Measurements from ENCODE around the gene LBH. TPM values are rescaled to one million over a fixed set of nuclear protein-coding genes. Genes with fewer than 3 reads are reported as not detected.

Gene LBH
- total RNA-seq, result 25.0 TPM

DNA sequence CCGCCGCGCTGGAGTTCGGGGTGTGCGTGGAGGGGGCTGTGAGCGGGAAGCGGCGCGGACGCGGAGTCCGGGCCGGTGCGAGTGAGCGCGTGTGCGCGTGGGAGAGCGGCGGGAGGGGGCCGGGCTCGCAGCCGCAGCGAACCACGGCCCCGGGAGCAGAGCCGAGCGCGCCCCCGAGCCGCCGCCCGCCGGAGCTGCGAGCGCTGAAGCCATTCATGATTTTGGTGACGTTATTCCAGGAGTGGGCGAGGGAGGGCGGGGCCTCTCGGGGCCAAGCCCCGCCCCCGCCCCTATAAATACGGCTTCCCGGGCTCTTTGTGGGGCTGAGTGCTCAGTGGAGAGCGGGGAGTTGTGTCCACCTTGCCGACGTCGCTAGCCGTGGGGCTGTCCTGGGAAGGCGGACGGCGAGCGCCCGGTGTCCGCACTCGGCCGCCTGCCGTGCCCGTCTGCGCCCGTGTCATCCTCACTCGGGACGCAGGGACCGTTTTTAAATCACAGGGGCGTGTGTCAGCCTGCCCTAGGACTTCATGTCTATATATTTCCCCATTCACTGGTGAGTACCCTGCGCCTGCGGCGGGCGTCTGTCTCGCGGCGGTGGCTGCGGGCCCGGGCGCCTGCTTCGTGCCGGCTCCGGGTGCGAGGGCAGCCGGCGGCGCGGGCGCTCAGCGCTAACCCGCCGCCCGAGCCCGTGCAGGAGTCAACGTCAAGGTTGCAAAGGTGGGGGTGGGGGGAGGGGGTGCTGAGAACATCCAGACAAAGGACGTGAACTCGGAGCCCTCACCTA, at the start of gene LBH:
TSS of gene LBH (plus strand) at position 323 of the 784 bp plus-strand sequence. CDS start at position 528, 205 bp downstream.
- DNase-seq (ENCODE audit: low read depth in 2 of 3, low spot score in 2 of 3), result peak; percentile 86 to 97 (median 89)

DNA sequence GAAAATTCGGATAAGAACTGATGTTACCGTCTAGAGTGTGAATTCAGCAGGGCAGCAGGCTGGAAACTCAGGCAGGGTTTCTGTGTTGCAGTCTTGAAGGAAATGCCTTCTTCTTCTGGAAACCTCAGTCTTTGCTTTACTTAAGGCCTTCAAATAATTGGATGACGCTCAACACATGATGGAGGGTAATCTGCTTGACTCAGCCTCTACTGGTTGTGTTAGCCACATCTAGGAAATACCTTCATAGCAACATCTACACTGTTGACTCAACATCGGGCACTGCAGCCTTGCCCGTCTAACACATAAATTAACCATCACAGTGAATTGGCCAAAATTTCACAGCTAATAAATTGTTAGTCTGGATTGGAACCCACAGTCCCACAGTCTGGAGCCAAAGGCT, 47.3 kb upstream of the LBH start:
- no peak for DNase-seq (ENCODE audit: low read depth in 2 of 3, low spot score in 2 of 3)

DNA sequence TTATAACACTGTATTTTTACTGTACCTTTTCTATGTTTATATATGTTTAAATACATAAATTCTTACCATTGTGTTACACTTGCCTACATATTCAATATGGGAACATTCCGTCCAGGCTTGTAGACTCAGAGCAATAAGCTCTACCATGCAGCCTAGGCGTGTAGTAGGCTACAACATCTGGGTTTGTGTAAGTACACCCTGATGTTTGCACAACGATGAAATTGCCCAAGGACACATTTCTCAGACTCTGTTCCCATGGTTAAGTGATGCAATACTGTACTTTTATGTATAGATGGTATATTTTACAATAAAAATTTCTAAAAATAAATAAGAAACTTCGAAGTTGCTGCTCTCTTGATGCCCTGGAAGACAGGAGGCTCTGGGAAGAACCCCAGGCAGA, 46.2 kb upstream of the LBH start:
- no peak for DNase-seq (ENCODE audit: low read depth in 2 of 3, low spot score in 2 of 3)

DNA sequence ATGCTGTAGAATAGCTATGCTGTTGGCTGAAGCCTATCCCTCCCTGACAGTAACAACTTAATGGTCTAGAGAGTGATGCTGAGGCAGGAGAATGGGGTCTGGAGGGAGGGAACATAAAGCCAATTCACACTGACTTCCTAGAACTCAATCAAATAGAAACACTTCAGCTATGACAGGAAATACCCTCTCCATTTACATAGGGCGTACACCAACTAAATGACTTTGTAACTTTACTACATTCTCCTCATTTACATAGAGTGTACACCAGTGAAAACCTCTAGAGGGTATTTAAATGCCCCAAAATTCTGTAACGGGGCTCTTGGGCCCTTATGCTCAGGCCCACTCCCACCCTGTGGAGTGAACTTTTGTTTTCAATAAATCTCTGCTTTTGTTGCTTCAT, 43.0 kb upstream of the LBH start:
- DNase-seq (ENCODE audit: low read depth in 2 of 3, low spot score in 2 of 3), result no peak

DNA sequence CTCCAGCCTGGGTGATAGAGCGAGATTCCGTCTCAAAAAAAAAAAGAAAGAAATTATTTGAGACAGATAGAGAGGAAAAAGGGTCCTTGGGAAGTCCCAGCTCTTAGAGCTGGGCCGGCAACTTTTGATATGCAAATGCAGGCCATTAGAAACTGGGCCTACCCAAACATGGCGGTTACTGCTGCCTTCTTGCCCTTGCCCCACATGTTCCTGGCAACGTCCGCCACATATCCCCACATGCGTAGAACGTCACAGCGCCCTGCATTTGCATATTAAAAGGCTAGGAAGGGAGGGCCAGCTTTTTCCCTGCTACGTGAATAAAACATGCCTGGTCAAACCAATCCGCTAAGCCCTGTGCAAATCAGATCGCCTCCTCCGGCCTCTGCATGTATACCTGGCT, 40.7 kb upstream of the LBH start:
- no peak for DNase-seq (ENCODE audit: low read depth in 2 of 3, low spot score in 2 of 3)

DNA sequence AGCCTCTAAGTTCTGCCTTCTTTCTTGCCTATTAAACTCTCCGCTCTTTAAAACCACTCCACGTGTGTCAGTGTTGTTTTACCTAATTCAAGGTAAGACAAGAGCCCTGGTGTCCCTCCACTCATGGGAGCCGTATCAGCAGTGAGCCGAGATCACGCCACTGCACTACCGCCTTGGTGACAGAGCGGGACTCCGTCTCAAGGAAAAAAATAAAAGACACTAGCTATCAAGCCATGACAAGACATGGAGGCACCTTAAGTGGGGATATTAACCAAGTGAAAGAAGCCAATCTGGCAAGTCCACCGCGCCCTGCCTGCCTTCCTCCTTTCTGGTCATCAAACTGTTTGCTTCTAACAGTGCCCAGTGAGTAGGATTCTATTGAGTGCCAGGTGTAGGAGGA, 40.2 kb upstream of the LBH start:
- no peak for DNase-seq (ENCODE audit: low read depth in 2 of 3, low spot score in 2 of 3)

DNA sequence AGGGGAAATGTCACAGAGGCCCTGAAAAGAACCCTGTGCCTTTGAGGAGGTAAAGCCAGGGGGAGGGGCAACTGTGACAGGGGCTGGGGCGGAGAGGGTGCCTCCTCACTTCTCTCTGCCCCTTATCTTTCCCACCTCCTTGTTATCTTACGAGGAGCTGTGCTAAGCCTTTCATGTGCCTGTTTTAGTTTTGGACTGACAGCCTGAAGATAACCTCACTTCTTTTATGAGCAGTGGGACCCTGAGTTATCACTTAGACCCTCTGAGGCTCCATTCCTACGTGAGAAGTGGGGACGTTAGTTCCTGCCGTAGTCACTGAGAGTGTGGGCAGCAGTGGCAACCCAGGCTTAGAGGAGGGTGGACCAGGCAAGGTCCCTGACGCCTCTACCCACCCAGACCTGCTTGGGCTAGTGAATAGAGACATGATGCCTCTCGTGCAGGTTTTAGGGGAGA, 39.5 kb upstream of the LBH start:
- peak in 2 of 3 donors; percentile 23 to 26 for DNase-seq (ENCODE audit: low read depth in 2 of 3, low spot score in 2 of 3)

DNA sequence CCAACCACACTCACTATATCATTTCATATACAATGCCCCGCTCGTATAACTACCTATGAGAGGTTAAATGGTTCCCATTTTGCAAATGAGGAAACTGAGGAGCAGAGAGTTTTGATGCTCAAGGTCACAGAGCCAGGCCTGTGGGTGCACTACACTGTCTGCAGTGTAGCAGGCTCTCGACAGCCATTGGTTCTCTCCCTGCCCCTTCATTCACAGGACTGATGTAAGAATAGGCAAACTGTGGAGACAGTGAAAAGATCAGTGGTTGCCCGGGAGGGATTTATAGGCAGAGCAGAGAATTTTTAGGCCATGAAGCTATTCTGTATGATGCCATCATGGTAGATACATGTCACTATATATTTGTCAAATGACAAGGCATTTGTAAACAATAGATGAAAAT, 39.0 kb upstream of the LBH start:
- DNase-seq (ENCODE audit: low read depth in 2 of 3, low spot score in 2 of 3), result no peak

DNA sequence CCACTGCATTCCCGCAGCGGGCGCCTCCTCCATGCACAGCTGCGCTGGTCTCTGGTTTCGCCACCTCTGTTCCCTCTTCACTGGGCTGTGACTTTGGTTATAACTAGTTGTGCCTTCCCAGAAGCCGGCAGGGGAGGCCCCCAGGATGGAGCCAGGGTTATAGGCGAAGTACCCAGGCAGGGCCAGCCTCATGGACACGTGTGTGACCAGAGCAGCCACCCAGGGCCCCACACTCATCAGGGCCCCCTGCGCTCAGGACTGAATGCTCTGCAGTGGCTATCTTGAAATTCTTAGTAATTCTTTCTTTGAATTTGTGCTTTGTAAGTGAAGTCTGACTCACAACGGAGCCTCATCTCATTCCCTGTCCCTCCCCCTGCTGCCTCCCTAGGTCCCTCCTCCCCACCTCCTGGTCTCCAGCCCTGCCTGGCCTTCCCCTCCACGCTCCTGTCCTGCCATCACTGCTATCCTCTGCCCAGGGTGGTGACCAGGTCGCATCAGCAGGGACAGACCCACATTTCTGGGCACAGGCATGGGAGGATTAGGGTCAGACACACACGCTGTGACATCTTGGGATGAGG, 38.1 kb upstream of the LBH start:
- DNase-seq (ENCODE audit: low read depth in 2 of 3, low spot score in 2 of 3), result no peak

DNA sequence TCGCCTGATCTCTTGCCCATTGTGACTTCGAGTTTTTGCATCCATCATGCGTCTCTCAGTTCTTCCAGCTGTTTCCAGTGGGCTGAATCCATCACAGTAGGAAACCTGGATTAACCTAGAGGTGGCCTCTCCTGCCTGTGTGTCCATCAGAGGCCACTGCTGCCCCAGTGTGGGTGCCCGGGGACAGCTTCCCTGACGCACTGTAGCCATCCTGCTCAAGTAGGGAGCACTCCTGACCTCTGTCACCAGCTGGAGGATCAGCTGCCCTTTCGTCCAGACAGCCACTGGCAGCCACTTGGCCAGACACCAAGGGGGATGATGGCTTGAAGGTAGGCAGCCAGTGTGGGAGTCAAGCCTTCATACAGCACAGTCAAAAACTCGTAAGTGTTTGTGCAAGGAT, 36.9 kb upstream of the LBH start:
- no peak for DNase-seq (ENCODE audit: low read depth in 2 of 3, low spot score in 2 of 3)

DNA sequence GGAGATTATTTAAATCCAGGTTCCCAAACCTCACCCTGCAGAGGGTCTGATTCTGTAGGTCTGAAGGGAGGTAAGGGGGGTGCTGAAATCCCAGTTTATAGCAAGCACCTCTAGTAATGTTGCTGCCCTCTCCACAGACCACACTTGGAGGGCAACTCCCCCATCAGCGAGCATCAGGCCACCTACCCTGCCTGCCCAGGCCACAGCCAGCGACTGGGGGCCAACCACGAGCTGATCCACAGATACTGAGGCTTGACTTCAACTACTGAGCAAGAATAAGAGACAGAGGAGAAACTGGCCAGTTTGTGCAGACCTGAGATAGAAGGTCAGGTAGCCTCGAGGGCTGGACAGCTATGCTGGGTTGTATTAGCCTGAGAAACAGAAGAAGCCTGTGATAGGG, 36.3 kb upstream of the LBH start:
- DNase-seq (ENCODE audit: low read depth in 2 of 3, low spot score in 2 of 3), result no peak

DNA sequence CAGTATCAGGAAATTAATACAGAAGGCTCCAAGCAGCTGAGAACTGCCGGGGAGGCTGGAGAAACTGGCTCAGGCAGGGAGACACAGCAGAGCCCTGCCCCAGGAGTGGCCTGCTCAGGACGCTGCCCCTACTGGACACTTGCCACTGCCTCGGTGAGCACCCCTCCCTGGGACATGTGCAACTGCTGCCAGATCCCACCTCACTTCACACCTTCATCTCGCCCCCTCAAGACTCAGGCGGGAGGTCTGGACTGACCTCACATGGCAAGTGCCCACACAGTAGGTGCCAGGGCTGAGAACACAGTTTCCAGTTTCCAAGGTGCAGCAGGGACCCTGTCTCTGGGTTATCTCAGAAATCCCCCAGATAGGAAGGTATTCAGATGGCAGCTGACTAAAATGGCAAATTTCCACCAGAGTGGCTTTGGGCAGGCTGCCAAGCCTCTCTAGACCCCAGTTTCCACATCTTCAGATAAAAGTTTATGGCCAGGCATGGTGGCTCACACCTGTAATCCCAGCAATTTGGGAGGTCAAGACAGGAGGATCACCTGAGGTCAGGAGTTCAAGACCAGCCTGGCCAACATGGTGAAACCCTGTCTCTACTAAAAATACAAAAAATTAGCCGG, 33.7 kb upstream of the LBH start:
- DNase-seq (ENCODE audit: low read depth in 2 of 3, low spot score in 2 of 3), result no peak

DNA sequence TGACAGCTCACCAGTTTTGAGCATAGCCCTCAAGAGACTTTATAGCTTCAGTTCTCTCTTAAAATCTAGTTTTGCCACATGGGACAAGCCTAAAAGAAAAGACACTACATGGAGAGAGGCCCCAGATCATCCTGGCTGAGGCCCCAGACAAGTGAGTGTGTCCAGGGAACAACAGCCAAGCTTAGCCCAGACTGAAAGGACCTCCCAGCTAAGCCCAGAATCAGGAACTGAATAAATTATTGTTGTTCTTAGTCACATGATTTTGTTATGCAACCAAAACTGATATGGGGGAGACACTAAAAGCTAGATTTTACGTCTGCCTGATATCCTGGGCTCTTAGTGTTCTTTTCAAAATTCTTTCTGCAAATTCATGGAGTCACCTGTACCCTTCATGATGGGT, 29.3 kb upstream of the LBH start:
- DNase-seq (ENCODE audit: low read depth in 2 of 3, low spot score in 2 of 3), result peak in 1 of 3 donors; percentile 9

DNA sequence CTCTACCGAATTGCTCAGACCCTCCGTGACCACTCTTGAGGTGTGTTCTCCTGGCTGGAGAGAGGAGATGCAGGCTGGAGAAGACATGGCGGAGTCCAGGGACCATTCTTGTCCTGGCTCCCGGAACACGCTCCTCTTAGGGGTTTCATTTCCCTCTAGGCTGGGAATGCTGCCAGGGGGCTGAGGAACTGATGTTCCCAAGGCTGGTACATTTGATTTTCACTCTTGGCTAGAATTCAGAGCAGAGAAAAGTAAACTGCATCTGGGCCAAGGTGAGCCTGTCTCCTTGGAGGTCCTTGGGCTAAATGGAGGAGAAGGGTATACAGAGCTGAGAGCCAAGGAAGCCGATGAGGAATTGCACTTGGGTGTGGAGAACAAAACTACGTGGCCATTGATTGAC, 28.2 kb upstream of the LBH start:
- DNase-seq (ENCODE audit: low read depth in 2 of 3, low spot score in 2 of 3), result no peak

DNA sequence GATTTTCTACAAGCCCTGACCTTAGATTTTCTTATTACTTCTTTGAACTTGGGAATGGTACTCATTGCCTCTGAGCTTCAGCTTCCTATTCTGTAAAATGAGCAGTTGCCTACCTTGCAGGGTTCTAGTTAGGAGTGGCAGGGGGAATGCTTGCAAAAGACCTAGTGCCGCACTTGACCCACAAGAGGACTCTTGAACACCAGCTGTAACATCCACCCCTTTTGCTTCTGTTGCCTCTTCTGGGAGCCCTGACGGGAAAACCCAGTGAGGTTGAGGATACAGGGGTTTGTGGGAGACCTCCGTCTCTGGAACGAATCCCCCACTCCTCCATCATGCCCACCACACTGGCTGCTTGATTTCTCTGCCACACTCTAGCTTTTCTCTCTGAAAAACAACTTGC, 27.1 kb upstream of the LBH start:
- no peak for DNase-seq (ENCODE audit: low read depth in 2 of 3, low spot score in 2 of 3)

DNA sequence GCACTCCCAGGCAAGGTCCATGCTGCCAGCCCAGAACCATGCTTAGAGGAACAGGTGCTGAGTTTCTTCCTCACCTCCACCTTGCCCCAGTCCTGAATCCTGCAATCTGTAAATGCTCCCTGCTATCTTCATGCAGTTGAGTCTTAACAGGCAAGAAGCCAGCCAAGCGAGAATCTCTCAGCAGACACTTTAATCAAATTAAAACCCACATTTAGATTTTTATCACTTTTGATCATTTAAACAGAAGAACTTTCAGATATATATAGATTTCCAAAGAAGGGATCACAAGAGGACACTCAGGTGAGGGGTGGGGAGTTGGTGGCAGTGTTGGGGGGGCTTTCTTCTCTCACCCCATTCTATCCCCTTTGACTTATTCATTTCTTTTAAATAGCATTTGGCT, 25.9 kb upstream of the LBH start:
- no peak for DNase-seq (ENCODE audit: low read depth in 2 of 3, low spot score in 2 of 3)

DNA sequence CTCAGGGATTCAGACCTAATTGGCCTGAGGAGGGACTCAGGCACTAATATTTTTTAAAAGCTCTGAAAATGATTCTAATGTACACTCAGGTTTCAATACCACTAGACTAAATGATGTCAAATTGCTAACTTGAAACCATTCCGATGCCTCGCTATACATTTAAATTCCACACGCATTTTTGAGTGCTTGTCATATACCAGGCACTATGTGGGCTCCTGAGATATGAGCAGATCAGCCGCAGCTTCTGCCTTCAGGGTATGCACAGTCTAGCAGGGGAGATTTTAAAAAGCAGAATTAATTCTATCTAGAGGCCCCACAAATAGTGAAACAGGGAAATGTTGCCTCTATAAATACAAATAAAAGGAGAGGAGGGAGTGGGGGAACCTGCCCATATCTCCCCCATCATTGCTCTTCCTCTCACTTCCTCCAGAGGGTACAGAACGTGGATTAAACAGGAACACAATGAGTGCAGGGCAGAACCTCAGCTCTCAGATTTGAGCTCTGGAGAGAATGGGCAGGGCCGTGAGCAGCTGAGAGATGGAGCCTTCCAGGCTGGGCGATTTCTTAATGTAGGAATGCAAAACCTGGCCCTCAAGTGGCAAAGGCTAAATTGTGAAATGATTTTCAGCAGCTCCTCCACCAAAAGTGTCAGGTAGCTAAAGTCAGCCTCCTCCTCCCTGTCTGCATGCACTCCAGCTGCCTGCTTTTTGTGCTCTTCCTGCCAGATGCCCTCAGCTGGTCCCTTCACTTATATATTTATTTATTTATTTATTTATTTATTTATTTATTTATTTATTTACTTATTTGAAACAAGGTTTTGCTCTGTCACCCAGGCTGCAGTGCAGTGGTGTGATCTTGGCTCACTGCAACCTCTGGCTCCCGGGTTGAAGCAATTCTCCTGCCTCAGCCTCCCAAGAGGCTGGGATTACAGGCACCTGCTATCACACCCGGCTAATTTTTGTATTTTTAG, 24.6 kb upstream of the LBH start:
- DNase-seq (ENCODE audit: low read depth in 2 of 3, low spot score in 2 of 3), result peak in 1 of 3 donors; percentile 27

DNA sequence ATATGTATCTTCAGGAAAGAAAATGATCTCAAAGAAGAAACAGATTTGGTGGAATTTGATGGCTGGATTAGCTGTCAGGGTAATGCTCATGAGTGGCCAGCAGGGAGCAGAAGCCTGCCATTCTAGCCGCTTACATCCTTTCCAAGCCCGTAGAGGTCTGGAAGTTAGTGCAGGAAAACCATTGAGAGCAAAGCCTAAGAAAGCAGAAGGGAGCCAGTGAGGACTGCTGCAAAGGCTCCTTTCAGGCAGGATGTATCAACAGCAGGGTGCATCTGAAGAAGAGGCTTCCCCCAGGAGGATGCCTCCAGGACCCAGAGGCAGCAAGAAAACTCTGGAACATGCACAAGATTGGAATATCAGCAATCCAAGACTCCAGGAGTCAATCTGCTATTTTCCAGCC, 22.9 kb upstream of the LBH start:
- peak in 1 of 3 donors; percentile 56 for DNase-seq (ENCODE audit: low read depth in 2 of 3, low spot score in 2 of 3)

DNA sequence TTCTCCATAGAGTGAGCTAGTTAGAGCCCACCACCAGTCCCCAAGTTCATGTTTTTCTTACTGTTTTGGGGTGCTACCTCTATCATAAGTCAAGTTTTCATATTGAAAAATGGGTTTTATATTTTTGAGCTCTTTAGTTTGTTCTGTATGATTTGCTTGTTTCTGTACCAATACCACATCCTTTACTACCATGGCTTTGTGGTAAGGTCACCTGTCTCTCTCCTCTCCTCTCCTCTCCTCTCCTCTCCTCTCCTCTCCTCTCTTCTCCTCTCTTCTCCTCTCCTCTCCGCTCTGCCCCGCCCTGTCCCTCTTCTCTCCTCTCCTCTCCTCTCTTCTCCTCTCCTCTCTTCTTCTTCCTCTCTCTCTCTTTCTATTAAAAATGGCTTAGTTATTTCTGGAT, 22.1 kb upstream of the LBH start:
- no peak for DNase-seq (ENCODE audit: low read depth in 2 of 3, low spot score in 2 of 3)

DNA sequence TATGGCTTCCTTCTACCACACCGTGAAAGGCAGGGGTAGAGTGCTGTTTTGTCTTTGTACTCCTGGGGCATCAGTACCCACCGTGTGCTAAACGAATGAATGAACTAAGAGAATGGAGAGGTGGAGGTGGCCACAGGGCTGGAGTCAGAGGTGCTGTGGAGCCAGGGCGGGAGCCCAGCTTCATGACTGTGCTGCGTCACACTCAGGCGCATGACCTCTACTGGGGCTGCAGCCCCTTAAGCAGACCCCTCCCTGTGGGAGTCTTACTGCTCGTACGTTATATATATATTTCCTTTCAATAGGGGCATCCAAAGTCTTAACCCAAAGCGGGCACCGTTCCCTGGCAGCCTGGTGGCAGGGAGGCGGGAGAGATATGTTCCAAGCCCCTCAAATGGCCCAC, 18.0 kb upstream of the LBH start:
- no peak for DNase-seq (ENCODE audit: low read depth in 2 of 3, low spot score in 2 of 3)

DNA sequence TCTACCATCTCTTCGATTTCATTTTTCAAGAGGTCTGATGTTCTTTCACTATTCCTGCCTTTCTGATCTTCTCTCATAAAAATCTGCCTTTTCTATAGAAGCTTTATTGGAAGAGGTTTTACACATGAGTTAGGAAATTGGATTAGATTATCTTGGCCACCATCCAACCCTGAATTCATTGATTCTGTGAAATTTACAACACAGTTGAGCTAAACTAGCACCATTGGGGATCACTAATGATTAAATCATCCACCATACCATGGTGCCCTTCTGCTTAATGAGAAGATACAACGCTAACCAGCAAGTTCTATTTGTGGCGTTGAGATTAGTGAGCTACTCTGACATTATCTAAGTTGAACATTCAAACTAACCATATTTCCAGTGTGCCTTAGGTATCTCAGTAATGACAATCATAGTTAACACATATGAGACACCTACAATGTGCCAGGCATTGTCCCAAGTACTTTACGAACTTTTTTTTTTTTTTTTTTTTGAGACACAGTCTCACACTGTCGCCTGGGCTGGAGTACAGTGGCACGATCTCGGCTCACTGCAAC, 17.3 kb upstream of the LBH start:
- DNase-seq (ENCODE audit: low read depth in 2 of 3, low spot score in 2 of 3), result no peak

Measured in hematopoietic multipotent progenitor cell (in vitro differentiated cells).